HCT116 (cell line): ENCODE measurements around the gene ANKEF1. TPM values are rescaled to one million over a fixed set of nuclear protein-coding genes. Genes with fewer than 3 reads are reported as not detected.

Experiments
- ATAC-seq: fragments of 200-7000 bp; cut with Tn5 transposase; 2 replicates; pipeline ENCODE4 v1.9.1; 2020; ENCODE audit warnings: mild to moderate bottlenecking, moderate library complexity
- BruUV-seq: library from RNA; stranded (reverse); fragments of 400-500 nt; replicated peaks from 2 replicates; lab custom pipeline; 2021; lab: Mats Ljungman, UMichigan
- CTCF ChIA-PET: fragments of 300-600 bp; sonication (Branson Sonifier 250); formaldehyde crosslinking; loops from one replicate; lab custom pipeline; 2021; ENCODE audit warnings: antibody characterized with exemption; lab: Charles Lee
- POLR2A ChIA-PET: fragments of 300-600, 350-600 bp; sonication (Branson Sonifier 250); formaldehyde crosslinking; loops from one replicate; lab custom pipeline; 2021; ENCODE audit warnings: antibody characterized with exemption; lab: Charles Lee
- RAD21 ChIA-PET, 2 experiments: fragments of 300-600 bp; sonication (Branson Sonifier 250); formaldehyde crosslinking; loops; one replicate each; lab custom pipeline; 2023; ENCODE audit warnings: low total read pairs in 2 of 2; ENCODE audit not compliant: uncharacterized antibody in 2 of 2, unreplicated experiment in 2 of 2, low non-redundant PET in 1 of 2; lab: Charles Lee
- DNase-seq: peaks from one replicate; pipeline ENCODE4 v3.0.0-alpha.2; 2010; ENCODE audit warnings: low read depth, low spot score
- H2AFZ ChIP-seq: fragments of 200-600 bp; shearing (Covaris generic), sonication (generic); 2 replicates; pipeline ENCODE4 v1.6.1; 2017; ENCODE audit warnings: low read depth, mixed run types, mixed read lengths, antibody characterized with exemption, low read length; ENCODE audit not compliant: poor library complexity, severe bottlenecking
- H3K27ac ChIP-seq: 2 replicates; pipeline ENCODE4 v1.5.1; 2012; ENCODE audit warnings: low read depth, low read length
- H3K27me3 ChIP-seq: fragments of 200-600 bp; sonication (generic); 2 replicates; pipeline ENCODE4 v1.6.1; 2016; ENCODE audit warnings: mixed run types, low read length, mixed read lengths; ENCODE audit not compliant: insufficient read depth
- H3K36me3 ChIP-seq, 2 experiments: fragments of 200-500 bp in 1 of 2; fragments of 200-600 bp in 1 of 2; sonication (Bioruptor generic) in 1 of 2; sonication (generic) in 1 of 2; 2 replicates each; pipeline versions ENCODE4 v1.5.1 to v1.6.1; 2014 to 2016; ENCODE audit warnings: low read length in 2 of 2, inconsistent platforms in 1 of 2, mixed read lengths in 1 of 2, mixed run types in 1 of 2; ENCODE audit not compliant: insufficient read depth in 2 of 2, control insufficient read depth in 1 of 2
- H3K4me1 ChIP-seq, 2 experiments: fragments of 200-600 bp in 1 of 2; sonication (generic) in 1 of 2; 2 replicates each; pipeline versions ENCODE4 v1.5.1 to v1.6.1; 2012 to 2017; ENCODE audit warnings: low read length in 2 of 2, inconsistent platforms in 1 of 2, mild to moderate bottlenecking in 1 of 2, mixed read lengths in 1 of 2, mixed run types in 1 of 2, moderate library complexity in 1 of 2; ENCODE audit not compliant: insufficient read depth in 2 of 2, control insufficient read depth in 1 of 2
- H3K4me2 ChIP-seq: fragments of 200-600 bp; sonication (generic); 2 replicates; pipeline ENCODE4 v1.6.1; 2017; ENCODE audit warnings: mixed run types, low read length, mixed read lengths
- H3K4me3 ChIP-seq, 2 experiments: fragments of 200-600 bp in 1 of 2; sonication (generic) in 1 of 2; replicated peaks in 1 of 2; 2 replicates each; pipeline ENCODE4 v1.5.1; 2011 to 2016; ENCODE audit warnings: low read length in 2 of 2, control low read depth in 1 of 2, low read depth in 1 of 2, mild to moderate bottlenecking in 1 of 2, mixed read lengths in 1 of 2, mixed run types in 1 of 2
- H3K79me2 ChIP-seq: fragments of 200-600 bp; sonication (generic); 2 replicates; pipeline ENCODE4 v1.6.1; 2017; ENCODE audit warnings: mild to moderate bottlenecking, mixed run types, low read length, moderate library complexity, mixed read lengths; ENCODE audit not compliant: insufficient read depth
- H3K9ac ChIP-seq: fragments of 200-600 bp; sonication (generic); 2 replicates; pipeline ENCODE4 v1.6.1; 2016; ENCODE audit warnings: low read length, mixed read lengths
- H3K9me2 ChIP-seq: fragments of 200-600 bp; sonication (generic), shearing (Covaris generic); 2 replicates; pipeline ENCODE4 v1.6.1; 2017; ENCODE audit warnings: mixed run types, mild to moderate bottlenecking, moderate library complexity; ENCODE audit not compliant: insufficient read depth
- H3K9me3 ChIP-seq, 2 experiments: fragments of 200-500 bp in 1 of 2; fragments of 200-600 bp in 1 of 2; sonication (Bioruptor generic) in 1 of 2; sonication (generic) in 1 of 2; 2 replicates each; pipeline ENCODE4 v1.6.1; 2014 to 2017; ENCODE audit warnings: low read length in 2 of 2, mixed read lengths in 2 of 2, inconsistent platforms in 1 of 2, low read depth in 1 of 2, mild to moderate bottlenecking in 1 of 2, mixed run types in 1 of 2, moderate library complexity in 1 of 2; ENCODE audit not compliant: control insufficient read depth in 1 of 2, insufficient read depth in 1 of 2
- H4K20me1 ChIP-seq: fragments of 200-600 bp; sonication (generic), shearing (Covaris generic); 2 replicates; pipeline ENCODE4 v1.6.1; 2017; ENCODE audit warnings: mixed run types, mild to moderate bottlenecking, moderate library complexity; ENCODE audit not compliant: insufficient read depth
- CBX3 ChIP-seq: IDR thresholded peaks from 2 replicates; pipeline ENCODE4 v1.6.1; 2012; ENCODE audit warnings: low read depth
- EZH2phosphoT487 ChIP-seq: fragments of 200-600 bp; IDR thresholded peaks from 2 replicates; pipeline ENCODE4 v1.6.1; 2018; ENCODE audit warnings: antibody characterized with exemption, borderline replicate concordance
- JUND ChIP-seq: IDR thresholded peaks from 2 replicates; pipeline ENCODE4 v1.6.1; 2012
- SP1 ChIP-seq: IDR thresholded peaks from 2 replicates; pipeline ENCODE4 v1.6.1; 2012; ENCODE audit warnings: low read depth
- YY1 ChIP-seq: IDR thresholded peaks from 2 replicates; pipeline ENCODE4 v1.6.1; 2011; ENCODE audit warnings: low read length, low read depth, moderate library complexity, mild to moderate bottlenecking; ENCODE audit not compliant: insufficient replicate concordance; ENCODE audit errors: extremely low read depth
- ZFX ChIP-seq: fragments of 450-650 bp; IDR thresholded peaks from 2 replicates; pipeline ENCODE4 v1.6.1; 2017
- intact Hi-C: fragments of 100-400 bp; cut with micrococcal nuclease; formaldehyde crosslinking; loops from 2 replicates; pipeline ENCODE4 v1.10.0; 2022
- total RNA-seq: library from RNA; stranded (reverse); gene quantifications from one replicate; pipeline ENCODE4 v1.2.1, GENCODE V29; 2021; ENCODE audit not compliant: unreplicated experiment
- TF ChIP-seq, protein P1 (sequence below): IDR thresholded peaks from 2 replicates; pipeline ENCODE4 v1.6.1; 2011; ENCODE audit warnings: mild to moderate bottlenecking, low read length, moderate library complexity; ENCODE audit not compliant: insufficient replicate concordance; ENCODE audit errors: extremely low read depth
- TF ChIP-seq, protein P2 (sequence below): IDR thresholded peaks from 2 replicates; pipeline ENCODE4 v1.6.1; 2012

Gene ANKEF1
- total RNA-seq, 1 experiment from 2014 or later, result 15.8 TPM

DNA sequence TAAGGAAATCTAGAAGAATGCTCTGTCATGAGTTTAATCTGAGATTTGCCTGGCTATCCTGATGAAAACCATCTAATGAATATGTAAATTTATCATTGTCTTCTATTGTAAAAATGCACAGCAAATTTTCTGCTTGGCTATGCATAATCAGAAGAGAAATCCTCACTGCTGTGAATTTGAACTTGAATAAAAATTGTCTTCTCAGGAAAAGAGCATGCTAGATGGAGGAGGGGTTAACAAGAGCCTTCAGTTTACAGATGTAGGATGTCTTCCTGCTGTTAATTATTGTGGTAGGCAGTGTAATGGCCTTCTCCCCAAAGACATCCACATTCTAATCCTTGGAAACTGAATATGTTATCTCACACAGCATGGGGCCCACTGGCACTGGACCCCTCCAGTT lies 45.8 kb downstream of the ANKEF1 start:
- H3K4me1 ChIP-seq, result no peaks in the 10 kb centered on the region

More for the DNA sequence above, 45.8 kb downstream of the ANKEF1 start:
- TF ChIP-seq, protein P1, sequence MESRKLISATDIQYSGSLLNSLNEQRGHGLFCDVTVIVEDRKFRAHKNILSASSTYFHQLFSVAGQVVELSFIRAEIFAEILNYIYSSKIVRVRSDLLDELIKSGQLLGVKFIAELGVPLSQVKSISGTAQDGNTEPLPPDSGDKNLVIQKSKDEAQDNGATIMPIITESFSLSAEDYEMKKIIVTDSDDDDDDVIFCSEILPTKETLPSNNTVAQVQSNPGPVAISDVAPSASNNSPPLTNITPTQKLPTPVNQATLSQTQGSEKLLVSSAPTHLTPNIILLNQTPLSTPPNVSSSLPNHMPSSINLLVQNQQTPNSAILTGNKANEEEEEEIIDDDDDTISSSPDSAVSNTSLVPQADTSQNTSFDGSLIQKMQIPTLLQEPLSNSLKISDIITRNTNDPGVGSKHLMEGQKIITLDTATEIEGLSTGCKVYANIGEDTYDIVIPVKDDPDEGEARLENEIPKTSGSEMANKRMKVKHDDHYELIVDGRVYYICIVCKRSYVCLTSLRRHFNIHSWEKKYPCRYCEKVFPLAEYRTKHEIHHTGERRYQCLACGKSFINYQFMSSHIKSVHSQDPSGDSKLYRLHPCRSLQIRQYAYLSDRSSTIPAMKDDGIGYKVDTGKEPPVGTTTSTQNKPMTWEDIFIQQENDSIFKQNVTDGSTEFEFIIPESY, result no peak
- TF ChIP-seq, protein P2, sequence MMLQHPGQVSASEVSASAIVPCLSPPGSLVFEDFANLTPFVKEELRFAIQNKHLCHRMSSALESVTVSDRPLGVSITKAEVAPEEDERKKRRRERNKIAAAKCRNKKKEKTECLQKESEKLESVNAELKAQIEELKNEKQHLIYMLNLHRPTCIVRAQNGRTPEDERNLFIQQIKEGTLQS, result no peak
- TF ChIP-seq ZFX (no peak), CBX3 (no peak), EZH2phosphoT487 (no peak), JUND (no peak), YY1 (no peak), SP1 (no peak)
- H3K4me2 ChIP-seq, result no peak overlapping the region
- ChIA-PET CTCF (no interaction called here), POLR2A (no interaction called here), RAD21 (no interaction called here)
- no peaks in the 10 kb centered on the region for H3K27me3 ChIP-seq
- H3K9me3 ChIP-seq, result no peaks in the 10 kb centered on the region
- H3K9ac ChIP-seq, result no peak overlapping the region
- no TSS peak for BruUV-seq
- DNase-seq, result no peak
- no peak overlapping the region for H3K4me3 ChIP-seq
- no peaks in the 10 kb centered on the region for H3K79me2 ChIP-seq
- H3K27ac ChIP-seq, result no peak overlapping the region
- no peak for ATAC-seq
- no peaks in the 10 kb centered on the region; the same call in 1 of the 2 replicates for H3K9me2 ChIP-seq
- H3K36me3 ChIP-seq, result no peaks in the 10 kb centered on the region
- no peaks in the 10 kb centered on the region for H4K20me1 ChIP-seq
- H2AFZ ChIP-seq, result no peak overlapping the region
- intact Hi-C loops, result no loop called here
